GM21423 (cell line): Measurements from ENCODE around the gene CCL8.
A peak's percentile ranks its signal among the peaks of the same experiment; 100 is the strongest.
"Not testable (repeated sequence)": the region's sequence is repeated elsewhere in the genome, so short reads cannot be mapped to it uniquely, and the experiment has no call there.

Experiments used
- ATAC-seq: cut with Tn5 transposase; IDR thresholded peaks from one replicate; pipeline ENCODE4 v1.9.1; 2021; ENCODE audit warnings: mild to moderate bottlenecking, moderate library complexity; ENCODE audit not compliant: unreplicated experiment

Gene CCL8

DNA sequence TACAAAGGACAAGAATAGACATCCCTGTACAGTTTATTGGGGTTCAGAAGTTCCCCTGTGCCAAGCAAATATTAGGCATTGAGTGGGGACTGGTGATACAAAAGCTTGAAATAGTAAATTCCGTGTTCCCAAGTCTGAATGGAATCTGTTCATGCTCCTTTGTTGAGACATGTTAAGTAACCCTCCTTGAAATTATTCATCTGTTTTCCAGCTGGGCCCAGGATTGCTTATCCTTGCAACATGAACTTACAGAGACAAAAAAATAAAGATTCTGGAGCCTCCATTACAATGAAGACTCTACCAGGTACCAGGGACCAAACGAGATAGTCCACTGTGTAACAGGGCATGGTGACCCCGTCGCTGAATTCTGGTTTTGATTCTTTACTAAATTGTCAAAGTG lies 6.1 kb upstream of the CCL8 start:
- no peak for ATAC-seq

DNA sequence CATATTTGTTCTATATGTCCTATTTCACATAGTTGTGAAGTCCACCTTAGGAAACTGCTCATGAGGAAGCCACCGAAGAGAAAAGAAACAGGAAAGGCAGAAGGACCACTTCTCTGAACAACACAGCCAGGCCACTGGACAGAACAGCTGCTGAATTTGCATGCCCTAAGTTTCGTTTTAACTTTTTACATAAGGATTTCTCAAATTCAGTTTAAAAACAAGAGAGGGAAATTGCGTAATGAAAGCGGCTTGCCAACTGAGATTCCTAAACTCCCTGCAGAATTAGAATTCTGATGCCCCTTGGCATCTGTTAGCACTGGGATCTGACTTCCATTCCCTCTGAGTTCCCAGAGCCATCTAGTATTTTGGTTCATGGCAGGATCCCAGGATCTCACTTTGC lies 5.0 kb upstream of the CCL8 start:
- ATAC-seq: no peak

DNA sequence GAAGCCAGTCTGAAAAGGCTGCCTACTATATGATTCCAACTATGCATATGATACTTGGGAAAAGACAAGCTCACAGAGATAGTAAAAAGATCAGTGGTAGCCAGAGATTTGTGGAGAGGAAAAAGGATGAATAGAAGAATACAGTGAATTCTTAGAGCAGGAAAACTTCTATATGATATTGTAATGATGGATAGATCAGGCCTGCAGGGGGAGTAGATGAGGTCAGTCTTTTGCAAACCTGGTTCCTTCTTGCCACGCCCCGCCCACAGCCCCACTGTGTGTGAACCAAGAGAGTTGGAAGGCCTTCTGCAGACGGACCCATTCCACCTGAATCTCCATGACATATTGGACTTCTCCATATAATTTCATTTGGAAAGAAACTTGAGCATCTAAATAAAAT lies 761 bp upstream of the CCL8 start:
- ATAC-seq: no peak

DNA sequence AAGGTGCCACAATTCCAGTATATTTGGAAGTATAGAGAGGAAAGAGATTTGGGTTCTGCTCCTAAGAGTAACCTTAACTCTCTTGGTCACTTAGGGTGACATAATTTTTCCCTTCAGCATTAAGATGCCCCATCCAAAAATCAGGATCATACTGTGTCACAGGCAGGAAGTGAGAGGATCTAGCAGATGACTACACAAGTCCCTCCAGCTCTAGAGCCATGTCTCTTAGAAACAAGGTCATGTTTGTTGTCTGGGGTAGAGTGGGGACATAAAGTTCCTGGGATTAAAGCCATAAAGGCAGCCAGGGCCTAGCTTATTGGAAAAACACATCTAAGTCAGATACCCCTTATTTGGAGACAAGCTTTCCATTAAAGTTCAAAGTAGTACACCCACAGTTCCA lies 2.7 kb downstream of the CCL8 start:
- ATAC-seq: no peak

DNA sequence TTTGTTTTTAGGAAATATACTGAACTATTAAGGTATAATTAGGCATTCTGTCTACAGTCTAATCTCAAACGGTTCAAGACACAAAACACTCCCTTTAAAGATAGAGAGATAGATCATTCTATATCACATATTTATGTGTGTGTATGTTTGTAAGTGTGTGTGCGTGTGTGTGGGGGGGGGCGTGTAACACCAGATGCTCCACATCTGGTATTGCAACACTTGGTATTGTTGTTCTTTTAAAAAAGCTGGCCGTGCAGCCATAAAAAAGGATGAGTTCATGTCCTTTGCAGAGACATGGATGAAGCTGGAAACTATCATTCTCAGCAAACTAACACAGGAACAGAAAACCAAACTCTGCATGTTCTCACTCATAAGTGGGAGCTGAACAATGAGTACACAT lies 8.3 kb downstream of the CCL8 start:
- ATAC-seq: not testable (repeated sequence)

DNA sequence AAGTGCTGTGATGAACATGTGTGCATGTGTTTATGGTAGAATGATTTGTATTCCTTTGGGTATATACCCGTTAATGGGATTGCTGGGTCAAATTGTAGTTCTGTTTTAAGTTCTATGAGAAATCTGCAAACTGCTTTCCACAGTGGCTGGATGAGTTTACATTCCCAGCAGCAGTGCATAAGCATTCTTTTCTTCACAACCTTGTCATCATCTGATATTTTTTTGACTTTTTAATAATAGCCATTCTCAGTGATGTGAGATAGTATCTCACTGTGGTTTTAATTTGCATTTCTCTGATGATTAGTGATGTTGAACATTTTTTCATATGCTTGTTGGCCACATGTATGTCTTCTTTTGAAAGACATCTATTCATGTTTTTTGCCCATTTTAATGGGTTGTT lies 18.5 kb downstream of the CCL8 start:
- ATAC-seq: no peak

DNA sequence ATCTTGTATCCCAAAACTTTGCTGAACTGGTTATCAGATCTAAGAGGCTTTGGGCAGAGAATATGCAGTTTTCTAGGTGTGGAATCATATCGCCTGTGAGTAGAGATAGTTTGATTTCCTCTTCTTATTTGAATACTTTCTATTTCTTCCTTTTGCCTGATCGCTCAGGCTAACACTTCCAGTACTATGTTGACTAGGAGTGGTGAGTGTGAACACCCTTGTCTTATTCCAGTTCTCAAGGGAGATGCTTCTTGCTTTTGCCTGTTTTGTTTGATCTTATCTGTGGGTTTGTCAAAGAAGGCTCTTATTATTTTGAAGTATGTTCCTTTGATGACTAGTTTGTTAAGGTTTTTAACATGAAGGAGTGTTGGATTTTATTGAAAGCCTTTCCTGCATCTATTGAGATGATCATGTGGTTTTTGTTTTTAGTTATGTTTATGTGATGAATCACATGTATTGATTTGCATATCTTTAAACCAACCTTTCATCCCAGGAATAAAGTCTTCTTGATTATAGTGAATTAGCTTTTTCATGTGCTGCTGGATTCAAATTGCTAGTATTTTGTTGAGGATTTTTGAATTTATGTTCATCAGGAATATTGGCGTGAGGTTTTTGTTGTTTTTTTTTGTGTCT lies 20.0 kb downstream of the CCL8 start:
- no peak for ATAC-seq

DNA sequence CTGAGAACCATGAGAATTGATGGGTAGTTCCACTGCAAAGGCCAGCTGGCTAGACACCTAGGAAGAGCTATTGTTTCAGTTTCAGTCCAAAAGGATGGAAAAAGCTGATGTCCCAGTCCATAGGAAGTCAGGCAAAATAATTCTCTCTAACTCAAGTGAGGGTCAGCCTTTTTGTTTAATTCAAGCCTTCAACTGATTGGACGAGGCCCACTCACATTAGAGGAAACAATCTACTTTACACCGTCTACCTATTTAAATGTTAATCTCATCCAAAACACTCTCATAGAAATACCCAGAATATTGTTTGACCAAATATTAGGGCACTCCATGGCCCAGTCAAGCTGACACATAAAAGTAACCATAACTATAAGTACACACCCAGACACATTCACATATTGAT lies 22.7 kb downstream of the CCL8 start:
- no peak for ATAC-seq

DNA sequence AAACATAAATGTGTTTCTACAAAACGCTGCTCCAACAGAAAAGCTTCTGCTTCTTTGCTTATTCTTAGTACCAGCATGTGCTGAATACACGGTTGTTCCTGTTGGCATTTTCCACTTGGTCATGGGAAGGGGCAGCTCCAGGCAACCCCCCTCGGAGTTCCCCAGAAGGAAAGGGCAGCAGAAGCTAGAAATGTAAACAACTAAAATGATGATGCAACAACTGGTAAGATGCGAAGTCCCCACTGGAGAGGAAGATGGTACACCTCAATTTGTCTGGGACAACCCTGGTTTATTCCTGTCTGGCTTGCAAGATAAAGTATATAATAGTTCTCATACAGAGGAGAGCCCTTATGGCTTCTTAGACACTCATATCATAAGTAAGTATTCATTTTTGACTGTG lies 27.8 kb downstream of the CCL8 start:
- no peak for ATAC-seq

DNA sequence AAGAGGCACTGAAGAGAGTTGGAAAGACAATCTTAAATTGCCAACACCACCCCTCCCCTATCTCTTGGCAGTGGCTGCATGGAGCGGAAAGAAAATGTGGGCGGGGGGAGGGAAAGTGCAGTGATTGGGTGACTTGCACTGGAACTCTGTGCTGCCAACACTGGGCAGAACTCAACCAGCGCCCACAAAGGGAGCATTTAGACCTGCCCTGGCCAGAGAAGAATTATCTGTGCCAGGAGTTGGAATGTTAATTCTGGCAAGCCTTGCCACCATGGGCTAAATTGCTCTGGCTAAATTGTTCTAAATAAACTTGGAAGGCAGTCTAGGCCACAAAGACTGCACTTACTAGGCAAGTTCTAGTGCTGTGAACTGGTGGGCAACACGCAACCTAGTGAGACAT lies 30.5 kb downstream of the CCL8 start:
- no peak for ATAC-seq

DNA sequence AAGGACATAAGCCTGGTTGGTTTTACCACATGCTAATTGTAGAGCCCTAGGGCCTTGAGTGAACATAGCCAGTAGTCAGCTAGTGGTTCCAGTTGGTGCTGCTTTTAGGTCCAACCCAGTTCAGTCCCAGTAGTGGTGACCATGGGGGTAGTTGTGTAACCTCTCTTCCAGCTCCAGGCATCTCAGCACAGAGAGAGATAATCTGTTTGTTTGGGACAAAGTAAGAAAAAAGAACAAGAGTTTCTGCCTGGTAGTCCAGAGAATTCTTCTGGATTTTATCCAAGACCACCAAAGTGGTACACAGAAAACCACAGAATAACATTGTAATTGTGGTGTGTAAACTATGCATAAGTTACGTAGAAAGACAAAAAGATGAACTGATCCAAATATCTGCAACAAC lies 31.9 kb downstream of the CCL8 start:
- ATAC-seq: no peak

DNA sequence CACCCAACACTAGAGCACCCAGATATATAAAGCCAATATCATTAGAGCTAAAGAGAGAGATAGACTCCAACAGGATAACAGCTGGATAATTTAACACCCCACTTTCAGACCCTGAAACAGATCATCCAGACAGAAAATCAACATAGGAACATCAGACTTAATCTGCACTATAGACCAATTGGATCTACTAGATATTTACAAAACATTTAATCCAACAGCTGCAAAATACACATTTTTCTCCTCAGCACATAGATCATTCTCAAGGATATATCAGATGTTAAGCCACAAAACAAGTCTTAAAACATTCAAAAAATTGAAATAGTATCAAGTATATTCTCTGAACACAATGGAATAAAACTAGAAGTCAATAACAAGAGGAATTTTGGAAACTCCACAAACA lies 33.0 kb downstream of the CCL8 start:
- ATAC-seq: no peak

DNA sequence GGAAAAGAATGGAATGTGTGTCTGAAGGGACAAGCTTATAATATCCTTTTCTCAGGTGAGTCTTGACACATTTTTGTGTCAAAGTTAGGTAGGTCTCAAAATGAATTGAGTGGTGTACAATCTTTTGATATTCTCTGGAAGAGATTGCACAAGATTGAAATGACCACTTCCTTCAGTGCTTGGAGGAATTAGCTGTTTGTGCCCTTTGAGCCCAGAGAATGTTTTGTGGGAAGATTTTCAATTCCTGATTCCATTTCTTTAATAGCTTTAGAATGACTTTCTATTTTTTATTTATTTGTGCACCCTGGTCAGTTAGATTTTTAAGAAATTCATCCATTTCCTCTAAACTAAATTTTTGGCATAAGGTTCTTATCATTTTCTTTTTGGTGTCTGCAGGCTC lies 35.4 kb downstream of the CCL8 start:
- no peak for ATAC-seq

DNA sequence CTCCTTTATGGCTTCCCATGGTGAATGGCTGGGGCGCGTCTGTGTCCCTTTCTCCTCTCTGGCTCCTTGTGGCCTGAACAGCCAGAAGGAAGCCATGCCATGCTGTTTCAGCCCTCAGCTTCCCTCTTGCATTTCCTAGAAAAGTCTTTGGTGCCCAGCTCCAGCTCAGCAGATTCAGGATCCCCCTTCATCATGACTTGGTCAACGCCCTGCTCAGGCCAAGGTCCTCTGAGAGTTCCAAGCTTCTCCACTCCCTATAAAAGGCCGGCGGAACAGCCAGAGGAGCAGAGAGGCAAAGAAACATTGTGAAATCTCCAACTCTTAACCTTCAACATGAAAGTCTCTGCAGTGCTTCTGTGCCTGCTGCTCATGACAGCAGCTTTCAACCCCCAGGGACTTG lies 37.0 kb downstream of the CCL8 start, which contains the start of gene CCL13:
Gene CCL13 (plus strand): TSS at position 287 of the 400 bp plus-strand sequence. CDS start 47 bp downstream, at position 334.
- ATAC-seq: no peak

DNA sequence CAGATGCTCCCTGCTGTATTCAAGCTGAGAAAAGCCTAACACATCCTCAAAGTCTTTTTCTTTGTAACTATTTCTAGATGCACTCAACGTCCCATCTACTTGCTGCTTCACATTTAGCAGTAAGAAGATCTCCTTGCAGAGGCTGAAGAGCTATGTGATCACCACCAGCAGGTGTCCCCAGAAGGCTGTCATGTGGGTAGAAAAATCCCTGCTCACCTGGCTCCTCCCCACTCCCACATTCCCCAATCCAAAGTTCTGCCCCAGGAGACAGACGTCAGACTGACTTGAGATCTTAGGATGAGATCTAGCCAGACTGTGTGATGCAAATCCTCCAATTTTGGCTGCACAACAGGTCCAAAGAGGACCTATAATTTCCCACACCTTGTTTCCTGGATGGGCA lies 38.2 kb downstream of the CCL8 start:
- no peak for ATAC-seq

DNA sequence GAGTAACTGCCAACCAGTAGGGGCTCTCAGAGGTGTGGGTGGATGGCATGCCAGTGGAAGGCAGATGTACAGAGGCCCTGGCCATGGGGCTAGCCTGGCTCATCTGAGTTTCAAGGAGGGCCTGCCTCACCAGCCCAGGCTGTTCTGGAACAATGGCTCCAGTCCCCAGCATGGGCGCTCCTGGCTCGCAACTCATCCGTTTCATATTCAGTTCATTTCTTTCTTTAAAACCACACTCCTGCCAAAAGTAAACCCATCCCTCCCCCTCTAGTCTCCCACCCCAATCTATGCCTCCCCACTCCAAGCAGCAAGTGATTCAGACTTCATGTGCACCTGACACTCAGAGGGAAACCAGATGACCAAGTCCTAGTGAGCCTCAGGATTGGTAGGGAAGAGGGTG lies 39.4 kb downstream of the CCL8 start:
- no peak for ATAC-seq

DNA sequence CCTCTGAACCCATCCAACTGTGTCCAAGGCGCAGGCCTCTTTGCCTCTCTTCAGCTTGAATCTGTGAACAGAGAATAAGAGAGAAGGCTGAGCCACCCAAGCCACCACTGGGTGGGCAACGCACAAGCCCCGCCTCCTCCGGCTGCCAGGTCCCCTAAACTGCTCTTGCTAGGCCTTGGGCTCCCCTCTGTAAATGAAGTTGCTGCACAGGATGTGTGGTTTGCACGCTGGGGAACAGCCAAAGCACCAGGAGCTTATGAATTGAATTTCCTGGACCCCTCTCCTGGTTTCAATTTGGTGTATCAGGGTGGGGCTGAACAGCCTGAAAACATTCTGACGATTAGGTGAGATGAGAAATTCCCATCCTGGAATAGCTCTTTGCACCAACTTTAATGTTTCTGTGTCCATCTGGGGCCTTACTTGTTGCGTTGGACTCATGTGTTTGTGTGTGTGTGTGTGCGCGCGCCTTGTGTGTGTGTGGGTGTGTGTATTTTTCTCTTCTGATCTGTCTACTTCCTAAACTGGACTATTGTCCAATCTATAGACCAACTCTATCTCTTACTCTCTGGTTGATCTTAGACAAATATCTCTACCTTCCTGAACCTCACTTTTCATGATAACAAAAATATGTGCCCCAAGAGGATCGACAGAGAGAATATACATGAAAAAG lies 41.5 kb downstream of the CCL8 start:
- no peak for ATAC-seq

DNA sequence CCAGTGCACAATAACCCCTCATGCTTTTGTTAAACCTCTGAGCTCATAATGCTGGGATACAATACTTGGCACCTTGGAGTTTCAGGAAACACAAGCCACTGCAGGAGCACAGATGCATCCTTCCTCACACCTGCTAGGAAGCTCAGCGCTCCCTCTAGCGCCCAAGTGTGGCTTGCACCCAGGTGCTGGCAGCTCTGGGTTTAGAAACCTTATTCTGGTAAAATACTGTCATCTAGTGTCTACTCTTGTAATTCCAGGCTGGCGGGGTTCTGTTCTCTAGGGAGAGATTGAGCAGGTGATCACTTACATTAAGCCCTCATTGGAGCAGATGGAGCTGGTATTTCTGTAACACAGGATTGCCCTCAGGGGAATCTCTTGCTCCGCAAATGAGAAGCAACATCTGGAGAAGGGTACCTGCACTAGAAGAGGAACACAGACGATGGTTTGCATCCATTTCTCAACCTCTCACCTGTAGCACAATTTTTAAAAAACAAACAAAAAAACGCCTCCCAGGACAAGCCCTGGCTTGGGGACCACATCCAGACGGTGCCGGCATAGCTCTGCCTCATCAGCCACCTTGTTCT lies 42.3 kb downstream of the CCL8 start:
- peak; percentile 85 for ATAC-seq

DNA sequence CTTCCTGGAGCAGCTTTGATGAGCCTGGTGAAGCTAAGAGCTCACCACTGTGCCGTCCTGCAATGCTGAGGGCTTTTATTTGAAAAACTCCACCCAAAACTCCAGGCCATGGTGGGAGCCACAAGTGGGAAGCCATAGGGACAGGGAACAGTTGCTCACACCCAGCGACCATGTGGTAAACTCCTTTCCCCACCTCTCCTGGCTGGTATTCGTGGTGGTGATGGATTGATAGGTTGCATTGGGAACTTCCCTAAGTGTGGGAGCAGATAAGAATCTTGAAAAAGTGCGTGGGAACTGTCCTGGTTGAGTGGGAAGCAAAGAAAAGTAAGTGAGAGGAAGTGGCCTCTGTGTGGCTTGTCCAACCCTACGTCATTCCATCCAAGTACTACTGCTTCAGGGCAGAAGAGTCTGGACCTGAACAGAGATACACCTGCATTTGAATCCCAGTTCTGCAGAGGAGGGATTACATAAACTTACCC lies 44.0 kb downstream of the CCL8 start, which contains the start of gene CCL1:
Gene CCL1 (minus strand): TSS at position 51 of the 479 bp plus-strand sequence. CDS start 72 bp downstream, outside the sequence.
- no peak for ATAC-seq

DNA sequence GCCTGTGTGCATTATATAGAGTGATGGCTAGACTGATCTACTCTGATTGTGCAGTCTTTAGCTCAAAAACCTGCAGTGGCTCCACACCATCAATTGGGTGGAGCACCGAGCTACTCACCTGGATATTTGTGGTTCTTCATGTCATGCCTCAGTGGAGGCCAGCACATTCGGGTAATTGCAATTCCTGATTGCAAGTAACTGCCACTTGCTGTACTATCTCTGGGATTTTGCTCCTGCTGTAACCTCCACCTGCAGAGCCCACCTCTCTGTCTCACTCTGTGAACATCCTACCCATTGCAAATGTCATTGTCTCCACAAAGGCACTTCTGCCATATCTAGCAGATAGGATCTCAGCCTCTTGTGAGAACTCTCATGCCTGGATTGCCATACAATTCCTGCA lies 45.5 kb downstream of the CCL8 start:
- ATAC-seq: no peak

DNA sequence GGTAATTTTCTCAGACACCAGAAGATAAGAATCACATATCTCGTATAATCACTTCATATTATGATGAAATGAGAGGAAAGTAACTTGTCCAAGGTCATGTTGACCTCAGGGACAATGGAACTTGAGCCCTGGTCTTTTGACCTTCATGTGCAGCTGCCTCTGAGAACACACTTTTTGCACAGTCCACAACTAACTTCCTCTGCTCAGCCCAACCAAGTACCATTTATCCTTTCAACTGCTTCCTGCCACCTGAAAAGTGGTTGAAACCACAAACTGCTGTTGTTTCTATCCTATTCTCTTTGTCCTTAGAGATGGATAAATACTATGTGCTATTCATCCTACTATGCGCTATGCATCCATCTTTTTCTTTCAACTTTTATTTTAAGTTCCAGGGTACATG lies 46.1 kb downstream of the CCL8 start:
- ATAC-seq: no peak

DNA sequence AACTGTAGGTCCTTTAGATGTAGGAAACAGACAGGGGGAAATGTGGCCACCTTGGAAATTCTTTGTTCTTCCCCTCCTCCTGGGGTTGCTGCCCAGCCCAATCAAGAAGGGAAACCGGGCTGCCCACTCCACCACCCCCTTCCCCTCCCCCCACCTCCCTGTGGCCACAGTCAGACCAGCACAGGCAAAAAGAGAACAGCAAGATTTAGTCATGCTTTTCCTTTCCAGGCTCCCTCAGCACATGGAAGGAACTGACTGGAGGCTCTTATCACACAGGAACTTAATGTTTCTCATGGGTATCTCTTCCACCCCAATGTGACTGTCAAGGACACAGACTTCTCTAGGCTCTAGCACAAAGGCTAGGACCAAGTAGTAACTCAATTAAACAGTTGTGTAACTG lies 46.8 kb downstream of the CCL8 start:
- no peak for ATAC-seq
